ENCODE results near the gene CDON.
"Not testable (repeated sequence)": the region's sequence is repeated elsewhere in the genome, so short reads cannot be mapped to it uniquely, and the experiment has no call there.

CDON gene

DNA sequence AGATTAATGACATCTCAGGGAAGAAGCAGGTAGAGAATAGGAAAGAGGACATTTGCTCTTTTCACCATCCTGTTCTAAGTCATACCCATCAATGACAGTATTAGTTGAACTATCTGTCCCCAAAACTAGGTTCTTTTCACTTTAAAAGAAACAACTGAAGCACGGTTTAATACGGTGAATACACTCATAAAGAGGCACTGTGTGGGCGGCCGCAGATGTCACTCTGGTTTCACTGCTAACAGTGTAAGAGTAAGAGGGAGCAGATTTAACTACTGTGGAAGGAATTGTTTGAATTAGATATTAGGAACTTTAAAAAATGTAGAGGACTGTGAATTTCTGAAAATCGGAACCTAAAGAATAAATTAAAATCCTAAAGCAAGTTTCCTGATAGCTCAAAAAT is 67.4 kb downstream of the CDON start:
- H3K4me3 ChIP-seq (ENCODE audit: low read length) = no peak overlapping the region
- TF ChIP-seq, protein P1, sequence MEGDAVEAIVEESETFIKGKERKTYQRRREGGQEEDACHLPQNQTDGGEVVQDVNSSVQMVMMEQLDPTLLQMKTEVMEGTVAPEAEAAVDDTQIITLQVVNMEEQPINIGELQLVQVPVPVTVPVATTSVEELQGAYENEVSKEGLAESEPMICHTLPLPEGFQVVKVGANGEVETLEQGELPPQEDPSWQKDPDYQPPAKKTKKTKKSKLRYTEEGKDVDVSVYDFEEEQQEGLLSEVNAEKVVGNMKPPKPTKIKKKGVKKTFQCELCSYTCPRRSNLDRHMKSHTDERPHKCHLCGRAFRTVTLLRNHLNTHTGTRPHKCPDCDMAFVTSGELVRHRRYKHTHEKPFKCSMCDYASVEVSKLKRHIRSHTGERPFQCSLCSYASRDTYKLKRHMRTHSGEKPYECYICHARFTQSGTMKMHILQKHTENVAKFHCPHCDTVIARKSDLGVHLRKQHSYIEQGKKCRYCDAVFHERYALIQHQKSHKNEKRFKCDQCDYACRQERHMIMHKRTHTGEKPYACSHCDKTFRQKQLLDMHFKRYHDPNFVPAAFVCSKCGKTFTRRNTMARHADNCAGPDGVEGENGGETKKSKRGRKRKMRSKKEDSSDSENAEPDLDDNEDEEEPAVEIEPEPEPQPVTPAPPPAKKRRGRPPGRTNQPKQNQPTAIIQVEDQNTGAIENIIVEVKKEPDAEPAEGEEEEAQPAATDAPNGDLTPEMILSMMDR (conservative IDR thresholded peaks at IDR 0.05; ENCODE audit: low read depth, low read length) = no peak
- no peak for DNase-seq (ENCODE audit: low read depth)

- TF ChIP-seq, protein P1 (conservative IDR thresholded peaks at IDR 0.05; ENCODE audit: low read depth, low read length) = no peak
- no peak for DNase-seq (ENCODE audit: low read depth)
- H3K4me3 ChIP-seq (ENCODE audit: low read length) = no peak overlapping the region
Measured at GRCh38 chr11:125994509-125994908, 68.2 kb downstream of the CDON start.

DNA sequence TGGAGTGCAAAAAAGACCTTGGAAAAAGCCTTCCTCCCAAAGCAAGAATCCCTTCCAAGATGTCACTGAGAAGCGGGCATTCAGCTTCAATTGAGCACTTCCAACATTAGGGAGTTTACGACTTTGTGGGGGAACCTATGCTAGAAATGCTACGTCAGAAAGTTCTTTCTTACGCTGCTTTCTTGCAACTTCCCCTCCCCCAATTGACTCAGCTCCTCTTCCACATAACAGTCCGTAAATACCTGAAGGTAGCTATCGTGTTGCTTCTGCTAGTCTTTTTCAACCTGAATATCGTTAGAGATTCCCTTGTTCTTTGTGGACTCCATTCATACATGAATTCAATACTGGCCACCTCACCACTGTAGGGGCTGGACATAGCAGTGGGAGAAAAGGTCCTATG is 69.8 kb downstream of the CDON start:
- H3K4me3 ChIP-seq (ENCODE audit: low read length) = no peak overlapping the region
- no peak for DNase-seq (ENCODE audit: low read depth)
- TF ChIP-seq, protein P1 (conservative IDR thresholded peaks at IDR 0.05; ENCODE audit: low read depth, low read length) = no peak

DNA sequence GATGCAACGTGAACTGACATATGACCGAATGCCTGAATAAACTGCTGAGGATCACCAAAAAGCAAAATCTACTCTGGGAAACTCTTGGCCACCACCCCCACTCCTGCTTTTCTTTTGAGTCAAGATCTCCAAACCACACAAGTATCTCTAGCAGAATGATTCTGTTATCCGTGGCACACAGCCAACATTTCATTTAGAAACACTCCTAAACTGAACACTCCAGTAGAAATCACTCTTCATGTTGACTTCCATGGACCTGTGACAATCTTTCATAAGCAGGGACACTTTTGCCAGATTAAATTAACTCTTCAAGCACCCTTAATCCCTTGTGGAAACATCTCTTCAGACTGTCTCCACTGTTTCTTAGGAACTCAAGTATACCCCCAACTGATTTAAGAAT is 72.4 kb downstream of the CDON start:
- no peak for DNase-seq (ENCODE audit: low read depth)
- no peak overlapping the region for H3K4me3 ChIP-seq (ENCODE audit: low read length)
- TF ChIP-seq, protein P1 (conservative IDR thresholded peaks at IDR 0.05; ENCODE audit: low read depth, low read length) = no peak

GRCh38 chr11:125987066-125987641 is 75.5 kb downstream of the CDON start:
- H3K4me3 ChIP-seq (ENCODE audit: low read length) = no peak overlapping the region
- TF ChIP-seq, protein P1 (conservative IDR thresholded peaks at IDR 0.05; ENCODE audit: low read depth, low read length) = no peak
- DNase-seq (ENCODE audit: low read depth) = no peak

DNA sequence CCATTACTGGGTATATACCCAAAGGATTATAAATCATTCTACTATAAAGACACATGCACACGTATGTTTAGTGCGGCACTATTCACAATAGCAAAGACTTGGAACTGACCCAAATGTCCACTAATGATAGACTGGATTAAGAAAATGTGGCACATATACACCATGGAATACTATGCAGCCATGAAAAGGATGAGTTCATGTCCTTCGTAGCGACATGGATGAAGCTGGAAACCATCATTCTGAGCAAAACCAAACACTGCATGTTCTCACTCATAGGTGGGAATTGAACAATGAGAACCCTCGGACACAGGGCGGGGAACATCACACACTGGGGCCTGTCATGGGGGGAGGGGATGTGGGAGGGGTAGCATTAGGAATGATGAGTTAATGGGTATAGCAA is 76.7 kb downstream of the CDON start:
- DNase-seq (ENCODE audit: low read depth); H3K4me3 ChIP-seq (ENCODE audit: low read length): not testable (repeated sequence)

- no peak overlapping the region for H3K4me3 ChIP-seq (ENCODE audit: low read length)
- TF ChIP-seq, protein P1 (conservative IDR thresholded peaks at IDR 0.05; ENCODE audit: low read depth, low read length) = no peak
- no peak for DNase-seq (ENCODE audit: low read depth)
Measured at GRCh38 chr11:125982348-125982730, 80.3 kb downstream of the CDON start.

DNA sequence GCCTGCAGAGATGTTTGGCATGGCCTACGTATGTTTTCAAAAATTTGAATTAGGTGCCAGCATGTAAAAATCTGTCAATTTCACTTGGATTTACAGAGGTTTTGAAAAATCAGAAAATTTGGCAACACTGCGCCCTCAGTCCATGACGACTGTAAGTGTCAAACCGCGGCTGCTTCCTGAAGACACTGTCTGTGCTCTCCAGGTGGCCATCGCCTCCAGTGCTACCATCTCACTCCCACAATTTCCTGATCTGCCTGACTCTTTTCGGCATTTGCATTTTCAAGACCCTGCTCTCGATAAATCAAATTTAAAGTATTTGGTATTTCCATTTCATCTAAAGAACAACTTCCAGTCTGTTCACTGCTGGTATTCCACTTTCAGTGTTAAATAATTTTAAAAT is 82.2 kb downstream of the CDON start:
- no peak overlapping the region for H3K4me3 ChIP-seq (ENCODE audit: low read length)
- TF ChIP-seq, protein P1 (conservative IDR thresholded peaks at IDR 0.05; ENCODE audit: low read depth, low read length) = no peak
- DNase-seq (ENCODE audit: low read depth) = no peak
